DMS153 (cell line): ENCODE measurements around the gene RNF7.
"Not testable (repeated sequence)": the region's sequence is repeated elsewhere in the genome, so short reads cannot be mapped to it uniquely, and the experiment has no call there.

Experiments used
- DNase-seq: peaks from one replicate; lab custom pipeline; 2025; lab: John Stamatoyannopoulos, UW

Gene RNF7

DNA sequence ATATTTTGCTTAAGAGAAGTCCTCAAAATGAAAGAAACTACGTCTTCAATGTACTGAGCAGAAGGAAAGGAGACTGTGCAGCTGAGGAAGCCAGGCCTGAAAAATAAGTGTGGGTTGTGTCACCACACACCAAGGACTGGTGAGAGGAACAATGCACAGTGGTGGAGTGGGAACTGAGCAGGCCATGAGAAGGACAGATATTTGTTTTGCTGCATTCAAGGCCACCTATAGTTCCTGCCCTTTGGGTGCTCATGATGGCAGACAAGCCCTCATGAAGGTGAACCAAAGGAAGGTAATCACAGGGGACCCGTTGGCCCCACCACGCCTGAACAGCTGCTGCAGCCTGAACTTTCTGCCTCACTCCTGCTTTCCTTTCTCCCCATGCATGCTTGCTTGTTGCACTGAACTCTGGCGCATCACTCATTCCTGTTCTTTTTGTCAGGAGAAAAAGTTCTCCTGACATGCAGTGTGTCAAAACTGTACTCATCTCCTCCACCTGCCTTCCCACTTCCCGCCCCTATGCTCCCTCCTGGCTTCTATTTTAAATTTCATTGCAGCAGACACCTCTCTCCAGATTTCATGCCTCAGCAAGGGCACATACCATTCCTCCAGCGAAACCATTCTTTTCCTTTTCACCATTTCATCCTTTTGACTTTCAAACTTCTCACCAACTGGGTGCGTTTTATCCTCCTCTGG, 2.2 kb upstream of the RNF7 start:
- no peak for DNase-seq

DNA sequence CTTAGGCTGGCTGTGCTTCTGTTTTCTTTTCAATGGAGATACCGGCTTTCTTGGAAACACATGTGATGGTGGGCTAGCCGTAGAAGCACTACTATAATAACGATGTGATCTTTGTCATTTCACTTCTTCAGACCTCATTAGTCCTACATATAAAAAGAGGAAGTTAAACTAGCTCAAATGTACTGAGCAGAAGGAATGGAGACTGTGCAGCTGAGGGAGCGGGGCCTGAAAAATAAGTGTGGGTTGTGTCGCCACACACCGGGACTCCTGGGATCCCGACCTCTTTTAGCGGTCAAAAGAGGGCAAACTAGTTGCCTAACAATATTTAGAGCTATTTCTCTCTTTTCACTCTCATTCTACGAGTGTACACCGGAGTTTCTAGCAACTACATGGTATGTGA, 1.0 kb upstream of the RNF7 start:
- DNase-seq, result no peak

DNA sequence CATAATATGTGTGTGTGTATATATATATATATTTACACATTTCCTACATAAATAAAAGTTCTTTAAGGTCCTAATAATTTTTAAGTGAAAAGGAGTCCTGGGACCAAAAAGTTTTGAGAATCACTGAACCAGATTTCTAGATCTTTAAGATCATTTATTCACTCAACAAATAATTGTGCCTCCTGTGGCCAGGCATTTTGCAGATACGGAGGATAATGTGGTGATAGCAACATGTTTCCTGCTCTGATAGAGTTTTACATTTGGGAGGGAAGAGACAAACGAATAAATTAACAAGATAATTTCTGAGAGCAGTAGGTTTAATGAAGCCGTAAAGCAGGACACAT, 448 bp upstream of the RNF7 start:
- DNase-seq, result no peak

DNA sequence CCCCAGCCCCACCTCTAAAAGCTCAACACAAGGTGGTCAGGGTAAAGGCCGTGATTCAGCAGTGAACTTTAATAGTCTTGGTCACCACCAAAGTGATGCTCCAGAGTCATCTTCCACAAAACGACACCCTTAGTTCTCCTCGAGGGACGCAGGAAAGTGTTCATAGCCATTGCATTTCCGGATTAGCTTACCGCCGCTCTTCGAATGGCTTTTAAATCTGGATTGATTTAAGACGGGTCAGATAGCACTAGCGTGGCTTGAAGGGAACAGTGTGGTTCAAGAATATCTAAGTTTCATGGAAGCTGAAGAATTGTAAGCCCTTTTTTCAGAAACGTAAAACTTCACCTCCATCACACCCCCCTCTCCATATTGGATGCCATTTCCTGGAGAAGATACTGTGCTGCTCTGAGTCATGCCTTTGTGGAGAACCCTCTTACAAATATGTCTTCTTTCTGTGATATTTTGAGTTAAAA, 829 bp downstream of the RNF7 start:
- DNase-seq, result no peak

DNA sequence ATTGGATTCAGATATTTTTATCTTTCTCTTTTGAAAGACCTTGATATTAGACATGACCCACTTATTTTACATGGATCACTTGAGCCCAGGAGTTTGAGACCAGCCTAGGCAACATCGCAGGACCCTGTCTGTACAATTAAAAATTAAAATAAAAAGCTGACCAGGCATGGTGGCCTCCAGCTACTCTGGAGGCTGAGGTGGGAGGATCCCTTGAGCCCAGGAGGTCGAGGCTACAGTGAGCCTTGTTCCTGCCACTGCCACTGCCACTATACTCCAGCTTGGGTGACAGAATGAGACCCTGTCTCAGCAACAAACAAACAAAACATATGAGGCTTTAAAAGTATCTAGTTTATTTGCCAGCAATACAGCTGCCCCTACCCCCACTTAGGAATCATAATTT, 1.6 kb downstream of the RNF7 start:
- DNase-seq, result no peak

DNA sequence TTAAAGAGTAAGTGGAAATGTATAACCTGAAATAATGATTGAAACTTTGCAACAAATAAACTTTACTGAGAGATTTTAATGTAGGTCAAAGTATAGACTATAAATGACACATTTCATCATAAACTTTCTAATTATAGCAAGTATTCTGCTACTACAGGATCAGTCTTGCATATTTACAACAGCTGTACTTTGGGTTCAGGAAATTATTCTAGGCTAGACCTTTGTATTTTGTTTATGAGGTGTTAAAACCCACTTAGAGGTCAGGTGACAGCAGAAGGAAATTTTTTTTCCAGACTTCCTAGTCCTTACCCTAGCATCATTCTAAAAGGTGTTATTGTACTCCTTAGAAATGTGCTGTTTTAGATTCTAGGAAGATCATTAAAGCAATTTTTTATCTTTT, 2.3 kb downstream of the RNF7 start:
- no peak for DNase-seq

DNA sequence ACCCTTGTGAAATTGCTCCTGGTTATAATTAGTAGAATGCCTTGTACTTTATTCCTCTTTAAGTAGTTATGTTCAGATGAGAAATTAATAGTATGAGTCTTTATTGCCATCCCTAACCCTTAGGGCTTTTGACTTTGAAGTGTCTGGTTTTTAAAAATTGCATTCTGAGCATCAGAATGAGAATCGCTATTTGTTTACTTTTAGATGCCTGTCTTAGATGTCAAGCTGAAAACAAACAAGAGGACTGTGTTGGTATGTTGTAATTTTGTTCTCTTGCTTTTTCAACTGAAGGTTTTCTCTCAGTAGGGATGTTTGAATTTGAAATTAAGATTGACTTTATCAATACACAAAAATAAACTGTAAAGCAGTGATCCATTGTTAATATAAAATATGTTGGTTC, 5.2 kb downstream of the RNF7 start:
- DNase-seq, result no peak

DNA sequence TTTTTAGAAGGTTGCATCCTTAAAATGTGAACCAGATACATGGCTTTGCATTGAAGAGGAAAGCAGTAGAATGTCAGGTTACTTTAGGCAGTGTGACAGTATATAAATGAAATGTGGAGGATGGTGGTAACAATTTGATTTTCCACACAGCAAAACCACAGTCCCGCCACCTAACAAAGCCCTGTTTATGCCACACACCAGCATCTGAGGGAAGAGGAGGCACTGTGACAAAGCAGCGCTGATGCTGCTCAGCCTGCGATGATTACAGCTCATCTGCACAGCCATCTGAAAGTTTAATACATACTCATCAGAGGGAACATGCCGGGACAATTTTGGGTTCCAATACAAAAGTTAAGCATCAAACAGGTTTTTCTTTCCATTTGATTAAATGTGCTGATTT, 8.9 kb downstream of the RNF7 start:
- DNase-seq, result no peak

DNA sequence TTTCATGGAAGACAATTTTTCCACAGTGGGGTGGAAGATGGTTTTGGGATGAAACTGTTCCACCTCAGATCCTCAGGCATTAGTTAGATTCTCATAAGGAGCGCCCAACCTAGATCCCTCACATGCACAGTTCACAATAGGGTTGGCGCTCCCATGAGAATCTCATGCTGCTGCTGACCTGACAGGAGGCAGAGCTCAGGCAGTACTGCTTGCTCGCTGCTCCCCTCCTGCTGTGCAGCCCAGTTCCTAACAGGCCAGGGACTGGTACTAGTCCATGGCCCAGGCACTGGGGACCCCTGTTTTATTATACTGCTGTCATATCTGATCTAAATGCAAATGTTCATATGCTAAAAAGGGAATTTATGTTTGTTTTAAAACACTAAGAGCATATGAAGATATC, 15.3 kb downstream of the RNF7 start:
- no peak for DNase-seq

DNA sequence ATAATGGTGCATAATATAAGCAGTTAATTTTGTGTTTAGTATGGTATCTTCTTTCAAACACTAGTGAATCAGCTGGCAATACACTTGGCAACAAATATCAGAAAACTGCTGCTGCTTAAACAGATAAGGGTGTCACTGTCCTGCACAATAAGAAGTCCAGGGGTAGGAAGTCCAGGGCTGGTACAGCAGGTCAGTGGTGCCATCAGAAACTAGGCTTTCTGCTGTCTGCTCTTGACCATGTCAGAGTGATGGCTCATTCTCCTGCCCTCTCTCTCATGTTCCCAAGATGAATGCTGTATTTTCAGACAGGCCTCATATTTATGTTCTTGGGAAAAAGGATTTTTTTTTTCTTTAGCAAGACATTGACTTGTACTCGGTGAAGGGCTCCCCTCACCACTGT, 15.9 kb downstream of the RNF7 start:
- no peak for DNase-seq

DNA sequence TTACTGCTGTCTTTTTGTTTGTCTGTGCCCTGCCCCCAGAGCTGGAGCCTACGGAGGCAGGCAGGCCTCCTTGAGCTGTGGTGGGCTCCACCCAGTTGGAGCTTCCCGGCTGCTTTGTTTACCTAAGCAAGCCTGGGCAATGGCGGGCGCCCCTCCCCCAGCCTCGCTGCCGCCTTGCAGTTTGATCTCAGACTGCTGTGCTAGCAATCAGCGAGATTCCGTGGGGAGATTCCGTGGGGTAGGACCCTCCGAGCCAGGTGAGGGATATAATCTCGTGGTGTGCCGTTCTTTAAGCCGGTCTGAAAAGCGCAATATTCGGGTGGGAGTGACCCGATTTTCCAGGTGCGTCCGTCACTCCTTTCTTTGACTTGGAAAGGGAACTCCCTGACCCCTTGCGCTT, 24.5 kb downstream of the RNF7 start:
- not testable (repeated sequence) for DNase-seq

DNA sequence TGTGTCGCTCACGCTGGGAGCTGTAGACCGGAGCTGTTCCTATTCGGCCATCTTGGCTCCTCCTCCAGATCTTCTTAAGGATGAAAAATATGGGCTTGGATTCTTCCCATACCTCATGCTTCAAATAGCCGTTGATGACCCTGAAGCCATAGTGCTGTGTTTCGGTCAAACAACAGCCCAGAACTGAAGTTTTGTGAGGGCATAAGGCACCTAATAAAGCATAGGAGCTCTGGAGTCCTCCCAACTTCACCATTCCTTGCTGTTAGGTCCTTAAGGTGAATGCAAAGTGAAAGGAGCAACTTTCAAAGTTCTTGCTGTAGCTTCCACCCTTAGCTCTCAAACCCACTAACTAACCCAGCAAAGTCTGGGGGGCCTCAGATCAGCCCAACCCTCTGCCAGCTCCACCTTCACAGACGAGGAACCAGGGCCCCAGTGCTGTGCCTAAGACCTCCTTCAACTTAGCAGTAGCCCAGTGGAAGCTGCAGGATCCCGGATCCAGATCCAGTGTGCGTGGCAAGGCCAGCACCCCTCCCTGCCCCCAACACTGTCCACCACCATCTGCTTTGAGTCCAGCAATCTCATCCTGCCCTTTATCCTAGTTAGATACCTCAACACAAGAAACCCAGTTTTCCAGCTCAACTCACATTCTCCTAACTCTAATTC, 25.1 kb downstream of the RNF7 start, which contains the start of gene GRK7:
Gene GRK7, plus strand, starts transcription at position 321 of the 663 bp plus-strand sequence. CDS start 14,877 bp downstream, outside the sequence.
- no peak for DNase-seq

DNA sequence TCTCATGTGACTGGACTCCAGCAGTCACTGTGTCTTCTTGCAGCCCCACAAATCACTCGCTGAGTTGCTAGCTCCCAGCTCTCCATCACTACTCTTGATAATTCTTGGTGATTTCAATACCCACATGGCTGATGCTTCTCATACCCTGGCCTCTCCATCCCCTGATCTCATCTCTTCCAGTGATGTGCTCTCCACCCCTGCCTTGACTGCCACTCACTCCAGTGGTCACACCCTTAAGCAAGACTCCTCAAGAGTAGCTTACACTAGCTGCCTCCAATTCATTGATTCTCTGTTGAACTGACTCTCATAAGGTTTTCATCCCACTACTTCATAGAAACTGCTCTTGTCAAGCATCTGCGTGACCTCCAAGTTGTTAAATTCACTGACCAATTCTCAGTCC, 25.9 kb downstream of the RNF7 start:
- DNase-seq, result no peak

DNA sequence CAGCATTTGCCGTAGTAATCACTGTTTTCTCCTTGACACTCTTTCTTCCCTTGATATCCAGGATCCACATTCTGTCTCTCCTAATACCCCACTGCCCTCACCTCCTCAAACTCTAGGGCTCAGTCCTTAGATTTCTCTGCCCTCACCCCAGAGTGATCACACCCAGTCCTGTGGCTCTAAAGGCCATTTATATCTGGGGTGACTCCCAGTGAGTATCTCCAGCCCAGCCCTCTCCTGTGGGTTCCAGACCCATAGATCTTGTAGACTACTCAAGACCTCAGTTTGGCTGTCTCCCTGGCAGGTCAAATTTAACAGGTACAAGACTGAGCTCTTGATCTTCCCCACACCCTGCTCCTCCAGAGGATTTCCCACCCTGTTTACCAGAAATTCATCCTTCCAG, 26.4 kb downstream of the RNF7 start:
- DNase-seq, result no peak

DNA sequence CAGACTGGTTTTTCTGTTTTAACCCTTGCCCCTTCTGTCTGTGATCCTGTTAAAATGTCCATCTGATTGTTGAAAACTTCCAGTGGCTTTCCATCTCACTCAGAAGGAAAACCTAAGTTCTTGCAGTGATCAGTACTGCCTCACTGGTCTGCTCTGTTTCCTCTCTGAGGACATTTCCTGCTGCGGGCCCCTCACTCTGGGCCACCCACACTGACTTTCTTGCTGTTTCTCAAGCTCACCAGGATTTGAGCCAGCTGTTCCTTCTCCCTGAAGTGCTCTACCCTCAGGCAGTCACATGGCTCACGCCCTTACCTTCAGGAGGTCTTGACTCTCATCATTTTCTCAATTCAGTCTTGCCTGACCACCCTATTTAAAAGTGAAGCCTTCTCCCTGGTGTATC, 26.9 kb downstream of the RNF7 start:
- no peak for DNase-seq

DNA sequence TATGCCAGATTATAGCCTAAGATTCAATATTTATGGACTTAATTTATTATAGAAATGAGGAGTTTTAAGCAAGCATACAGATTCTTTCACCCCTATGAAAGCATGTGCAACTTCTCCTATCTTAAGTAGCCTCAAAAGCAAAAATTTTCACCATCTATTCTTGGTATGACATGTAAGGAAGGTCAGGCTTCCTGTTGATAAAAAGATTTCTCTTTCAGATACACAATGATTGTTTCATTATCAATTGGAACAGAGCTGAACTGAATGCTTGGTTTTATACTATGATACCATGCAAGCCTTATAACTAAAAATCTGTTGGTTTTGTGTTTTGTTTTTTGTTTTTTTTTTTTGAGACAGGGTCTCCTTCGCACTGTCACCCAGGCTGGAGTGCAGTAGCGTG, 29.0 kb downstream of the RNF7 start:
- DNase-seq, result no peak

DNA sequence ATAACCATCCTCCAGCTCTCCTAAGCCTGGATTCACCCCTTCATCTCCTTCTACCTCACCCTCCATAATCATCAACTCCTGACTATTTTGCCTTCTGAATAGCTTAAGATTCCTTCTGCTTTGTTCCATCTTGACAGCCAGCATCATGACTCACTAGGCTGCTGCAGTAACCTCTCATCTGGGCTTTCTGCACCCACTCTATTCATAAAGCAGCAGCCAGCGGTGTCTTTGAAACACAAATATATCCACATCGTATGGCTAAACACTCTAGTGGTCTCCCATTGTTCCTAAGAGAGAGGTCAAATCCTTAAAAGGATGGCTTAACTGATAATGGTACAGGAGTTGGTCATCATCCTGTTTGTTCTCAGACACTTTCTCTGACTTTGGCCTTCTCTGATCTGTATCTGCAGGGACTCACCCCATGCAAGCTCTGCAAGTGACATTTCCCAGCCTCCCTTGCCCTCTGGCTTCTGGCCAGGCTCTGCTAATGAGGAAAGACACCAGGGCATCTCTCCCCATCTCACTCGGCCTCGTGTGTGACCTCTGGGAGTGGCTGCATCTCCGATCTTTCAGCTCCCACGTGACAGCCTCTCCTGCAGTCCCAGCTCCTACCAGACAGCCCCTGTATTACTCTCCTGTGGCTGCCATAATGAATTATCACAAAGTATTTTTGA, 31.3 kb downstream of the RNF7 start:
- DNase-seq, result no peak

DNA sequence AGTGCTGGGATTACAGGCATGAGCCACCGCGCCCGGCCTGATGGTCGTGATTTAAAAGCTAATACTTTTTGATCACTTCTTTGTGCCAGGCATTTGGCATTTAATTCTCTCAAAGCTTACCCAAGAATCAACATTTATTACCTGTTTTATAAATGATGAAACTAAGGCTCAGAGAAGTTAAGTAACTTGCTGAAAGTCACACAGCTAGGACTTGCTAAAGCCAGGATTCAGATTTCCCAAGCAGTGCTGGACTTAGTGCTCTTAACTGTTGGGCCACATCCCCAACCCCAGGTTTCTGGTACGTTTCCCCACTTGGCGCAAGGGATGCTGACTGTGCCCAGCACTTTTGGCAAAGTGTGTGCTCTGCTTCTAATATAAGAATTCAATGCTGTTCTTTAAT, 35.6 kb downstream of the RNF7 start:
- no peak for DNase-seq

DNA sequence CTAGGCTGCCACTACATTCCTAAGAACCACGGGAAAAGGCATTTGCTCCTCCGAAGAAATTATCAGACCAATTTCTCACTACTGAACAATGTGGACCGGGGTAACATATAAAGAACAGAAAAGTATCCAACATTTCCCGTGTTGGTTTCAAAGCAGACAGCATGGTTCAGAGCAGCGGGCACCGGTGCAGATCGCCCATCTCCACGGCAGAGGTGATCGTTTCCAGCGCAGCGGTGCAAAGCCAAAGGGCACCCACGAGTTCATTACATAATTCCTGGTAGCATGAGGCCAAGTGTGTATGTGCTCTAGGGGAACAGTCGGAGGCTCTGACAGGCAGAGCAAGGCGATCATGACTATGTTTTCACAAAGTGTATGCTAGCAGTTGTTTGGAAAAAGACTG, 38.3 kb downstream of the RNF7 start:
- DNase-seq, result no peak

DNA sequence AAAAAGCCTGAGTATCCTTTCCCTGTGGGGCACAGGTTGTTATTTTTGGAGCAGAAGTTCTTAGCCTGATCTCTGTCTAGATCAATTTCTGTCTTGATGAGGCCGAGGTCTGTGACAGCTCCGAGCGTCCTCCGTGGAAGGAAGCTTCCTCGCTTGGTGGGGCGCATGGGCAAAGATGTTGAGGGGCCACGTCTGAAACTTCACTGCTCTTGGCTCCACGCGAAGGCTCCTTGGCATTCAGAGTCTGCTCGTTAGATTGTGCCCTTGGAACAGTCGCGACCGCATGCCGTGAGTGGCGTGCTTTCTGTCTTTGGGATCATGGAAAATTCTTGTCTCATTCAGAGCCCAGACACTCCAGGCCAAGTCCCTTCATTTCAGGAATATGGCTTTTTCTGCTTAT, 38.8 kb downstream of the RNF7 start:
- no peak for DNase-seq

DNA sequence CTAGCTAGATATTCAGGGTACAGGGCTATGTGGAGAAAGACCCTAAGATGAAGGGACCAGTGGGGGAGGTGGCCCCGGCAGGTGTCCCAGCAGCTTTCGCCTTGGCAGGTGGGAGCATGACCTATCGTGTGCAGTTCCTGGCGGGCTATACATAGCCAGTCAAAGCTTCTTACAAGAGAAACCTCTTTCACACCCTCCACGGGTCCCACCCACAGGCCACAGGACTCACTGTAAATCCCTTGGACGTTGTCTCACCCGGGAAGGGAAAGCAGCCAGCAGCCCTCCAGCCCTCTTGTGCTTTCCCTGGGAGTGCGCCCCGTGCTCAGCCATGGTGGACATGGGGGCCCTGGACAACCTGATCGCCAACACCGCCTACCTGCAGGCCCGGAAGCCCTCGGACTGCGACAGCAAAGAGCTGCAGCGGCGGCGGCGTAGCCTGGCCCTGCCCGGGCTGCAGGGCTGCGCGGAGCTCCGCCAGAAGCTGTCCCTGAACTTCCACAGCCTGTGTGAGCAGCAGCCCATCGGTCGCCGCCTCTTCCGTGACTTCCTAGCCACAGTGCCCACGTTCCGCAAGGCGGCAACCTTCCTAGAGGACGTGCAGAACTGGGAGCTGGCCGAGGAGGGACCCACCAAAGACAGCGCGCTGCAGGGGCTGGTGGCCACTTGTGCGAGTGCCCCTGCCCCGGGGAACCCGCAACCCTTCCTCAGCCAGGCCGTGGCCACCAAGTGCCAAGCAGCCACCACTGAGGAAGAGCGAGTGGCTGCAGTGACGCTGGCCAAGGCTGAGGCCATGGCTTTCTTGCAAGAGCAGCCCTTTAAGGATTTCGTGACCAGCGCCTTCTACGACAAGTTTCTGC, 40.1 kb downstream of the RNF7 start:
- DNase-seq, result no peak

DNA sequence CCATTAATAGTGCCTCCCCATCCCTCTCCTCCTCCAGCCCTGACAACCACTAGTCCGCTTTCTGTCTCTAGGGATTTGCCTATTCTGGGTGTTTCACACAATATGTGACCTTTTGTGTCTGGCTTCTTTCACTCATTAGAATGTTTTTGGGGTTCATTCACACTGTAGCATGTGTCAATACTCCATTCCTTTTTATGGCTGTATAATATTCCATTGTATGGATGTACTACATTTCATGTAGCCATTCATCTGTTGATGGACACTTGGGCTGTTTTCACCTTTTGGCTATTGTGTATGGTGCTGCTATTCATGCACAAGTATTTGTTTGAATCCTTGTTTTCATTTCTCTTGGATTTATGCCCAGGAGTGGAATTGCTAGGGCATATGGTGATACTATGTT, 41.6 kb downstream of the RNF7 start:
- no peak for DNase-seq
